A204.1 (cell line): ENCODE measurements around the gene ZNF219.
"Not testable (repeated sequence)": the region's sequence is repeated elsewhere in the genome, so short reads cannot be mapped to it uniquely, and the experiment has no call there.

Experiments used
- FAIRE-seq: peaks from 2 replicates; lab custom pipeline; 2012; peaks lifted over from hg19 to GRCh38; lab: Jason Lieb, UNC

ZNF219 gene

DNA sequence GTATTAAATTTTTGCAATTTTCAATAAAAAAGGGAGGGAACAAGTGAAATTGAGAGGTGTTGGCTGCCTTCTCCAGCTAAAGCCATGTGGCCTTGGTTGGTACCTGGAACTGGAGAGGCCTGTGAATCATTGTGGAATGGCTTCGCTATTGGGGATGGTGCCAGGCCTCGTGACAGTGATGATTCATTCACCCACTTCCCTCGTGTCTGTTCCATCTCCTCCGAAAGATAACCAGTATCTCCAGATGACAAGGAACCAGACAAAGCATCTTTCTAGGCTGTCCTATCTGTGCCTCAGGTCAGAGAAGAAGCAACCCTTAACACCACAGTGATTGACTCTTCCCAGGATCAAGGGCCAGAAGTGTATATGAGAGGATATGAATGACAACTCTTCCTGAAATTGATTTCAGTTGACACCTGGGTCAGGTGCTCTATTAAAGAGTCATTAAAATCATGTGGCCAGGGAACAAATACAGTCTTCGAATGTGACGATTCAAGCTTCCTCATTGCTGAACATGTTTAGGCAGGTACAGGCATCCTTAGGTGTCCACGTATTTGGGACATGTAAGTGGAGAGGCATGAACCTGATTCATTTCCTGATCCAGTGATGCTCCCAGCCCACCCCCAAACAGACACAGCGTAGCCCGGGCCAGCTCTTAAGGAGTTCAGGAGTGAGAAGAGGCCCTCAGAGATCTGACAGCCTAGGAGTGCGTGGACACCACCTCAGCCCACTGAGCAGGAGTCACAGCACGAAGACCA is 56.6 kb downstream of the ZNF219 start, which contains the start of gene RNASE7:
TSS of gene RNASE7 (plus strand) at position 687 of the 758 bp plus-strand sequence. CDS start 631 bp downstream, outside the sequence.
- FAIRE-seq = no peak

- FAIRE-seq = not testable (repeated sequence)
Measured at GRCh38 chr14:21040941-21041340, 57.5 kb downstream of the ZNF219 start.

DNA sequence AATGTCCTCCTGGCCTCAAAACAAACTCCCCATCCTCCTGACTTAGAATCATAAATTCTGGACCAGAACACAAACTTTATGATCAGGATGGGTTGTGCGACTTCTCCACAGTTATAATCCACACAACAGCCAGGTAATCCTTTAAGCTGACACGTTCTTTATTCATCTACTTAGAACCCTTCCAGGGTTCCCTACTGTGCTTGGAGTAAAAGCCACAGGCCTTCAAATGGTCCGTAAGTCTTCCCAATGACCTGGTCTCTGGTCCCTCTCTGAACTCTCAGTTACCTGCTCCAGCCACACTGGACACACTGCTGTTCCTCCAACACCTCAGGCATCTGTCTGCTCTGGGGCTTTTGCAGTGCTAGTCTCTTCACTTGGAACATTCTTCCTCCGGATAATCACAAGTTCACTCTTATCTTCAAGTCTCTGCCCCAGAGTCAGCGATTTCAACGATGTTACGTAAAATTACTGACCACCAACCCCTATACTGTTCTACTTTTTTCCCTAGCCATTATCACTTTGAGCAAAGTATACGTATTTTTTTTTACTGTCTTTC is 58.0 kb downstream of the ZNF219 start:
- FAIRE-seq = no peak
